T-helper 22 cell (primary cell): ENCODE measurements around the gene RPLP1.
A peak's percentile ranks its signal among the peaks of the same experiment; 100 is the strongest.
"Not testable (repeated sequence)": the region's sequence is repeated elsewhere in the genome, so short reads cannot be mapped to it uniquely, and the experiment has no call there.

Experiments
- DNase-seq: peaks from one replicate; pipeline ENCODE4 v3.0.0-alpha.2; 2020; ENCODE audit warnings: low read depth

Gene RPLP1

GRCh38 chr15:69439623-69440022 lies 13.0 kb upstream of the RPLP1 start:
- DNase-seq, result no peak

- DNase-seq, result no peak
Measured at GRCh38 chr15:69443032-69443611, 9.5 kb upstream of the RPLP1 start.

- DNase-seq, result no peak
Measured at GRCh38 chr15:69444686-69445085, 7.9 kb upstream of the RPLP1 start.

GRCh38 chr15:69446953-69447352 lies 5.7 kb upstream of the RPLP1 start:
- no peak for DNase-seq

- DNase-seq, result not testable (repeated sequence)
Measured at GRCh38 chr15:69450221-69450620, 2.4 kb upstream of the RPLP1 start.

- no peak for DNase-seq
Measured at GRCh38 chr15:69450968-69451695, 1.5 kb upstream of the RPLP1 start.

GRCh38 chr15:69451951-69452691 lies 497 bp upstream of the RPLP1 start:
- DNase-seq, result no peak

GRCh38 chr15:69454953-69455352 lies 2.3 kb downstream of the RPLP1 start:
- DNase-seq, result no peak

- DNase-seq, result no peak
Measured at GRCh38 chr15:69456208-69457166, 3.9 kb downstream of the RPLP1 start.

GRCh38 chr15:69457304-69458280 lies 5.0 kb downstream of the RPLP1 start:
- DNase-seq, result no peak

GRCh38 chr15:69459066-69459465 lies 6.4 kb downstream of the RPLP1 start:
- no peak for DNase-seq

GRCh38 chr15:69460481-69460880 lies 7.9 kb downstream of the RPLP1 start:
- no peak for DNase-seq

- DNase-seq, result no peak
Measured at GRCh38 chr15:69462030-69462492, 9.4 kb downstream of the RPLP1 start.

GRCh38 chr15:69462493-69463181 lies 10.0 kb downstream of the RPLP1 start:
- peak; percentile 80 for DNase-seq

- DNase-seq, result no peak
Measured at GRCh38 chr15:69463182-69463756, 10.7 kb downstream of the RPLP1 start.

- DNase-seq, result no peak
Measured at GRCh38 chr15:69465253-69465652, 12.6 kb downstream of the RPLP1 start.

- DNase-seq, result no peak
Measured at GRCh38 chr15:69466733-69467132, 14.1 kb downstream of the RPLP1 start.

GRCh38 chr15:69467636-69468035 lies 15.0 kb downstream of the RPLP1 start:
- DNase-seq, result no peak

- DNase-seq, result peak; percentile 88
Measured at GRCh38 chr15:69468241-69469121, 15.9 kb downstream of the RPLP1 start.
